ENCODE results near the gene ZNF862. TPM values are rescaled to one million over a fixed set of nuclear protein-coding genes. Genes with fewer than 3 reads are reported as not detected.

Gene ZNF862
- total RNA-seq, 2 donors from 2014 or later, result 8.3 to 15.6 TPM

- no peak overlapping the region for H3K4me3 ChIP-seq (ENCODE audit: low read length)
- DNase-seq, result peak; percentile 46
- no peaks in the 10 kb centered on the region for H3K36me3 Mint-ChIP-seq (ENCODE audit: low read depth)
- WGBS, 2 experiments (ENCODE audit: insufficient coverage in 1 of 2, insufficient read length in 1 of 2), result 67 to 77% methylated on average over 1 to 4 of the region's 4 CpGs
- no peaks in the 10 kb centered on the region for H3K27me3 ChIP-seq (ENCODE audit: control insufficient read depth, insufficient read depth, low read length, poor library complexity, severe bottlenecking)
- peaks cover 6% of the 10 kb centered on the region for H3K4me1 ChIP-seq (ENCODE audit: control insufficient read depth, insufficient read depth, low read length)
- H3K27ac Mint-ChIP-seq, result no peak overlapping the region
- H3K36me3 ChIP-seq (ENCODE audit: control insufficient read depth, insufficient read depth, low read length), result no peaks in the 10 kb centered on the region
- no peak overlapping the region for H3K27ac ChIP-seq (ENCODE audit: low read depth, low read length)
- no peak for TF ChIP-seq CTCF (conservative IDR thresholded peaks at IDR 0.05)
- H3K27me3 Mint-ChIP-seq (ENCODE audit: insufficient read depth), result no peaks in the 10 kb centered on the region
- peaks cover 16% of the 10 kb centered on the region for H3K4me1 Mint-ChIP-seq
- no peak overlapping the region for H3K9ac ChIP-seq (ENCODE audit: extremely low read depth, low read length, poor library complexity, severe bottlenecking)
- no peaks in the 10 kb centered on the region for H3K9me3 ChIP-seq (ENCODE audit: control insufficient read depth, low read length)
- H3K9me3 Mint-ChIP-seq, result no peaks in the 10 kb centered on the region
- H3K4me3 Mint-ChIP-seq, result no peak overlapping the region
Measured at GRCh38 chr7:149884016-149884415, 45.8 kb downstream of the ZNF862 start.

- Mint-ChIP-seq H3K27me3 (ENCODE audit: insufficient read depth) (no peaks in the 10 kb centered on the region), H3K9me3 (no peaks in the 10 kb centered on the region), H3K4me3 (no peak overlapping the region), H3K4me1 (peaks cover 16% of the 10 kb centered on the region), H3K36me3 (ENCODE audit: low read depth) (no peaks in the 10 kb centered on the region), H3K27ac (no peak overlapping the region)
- WGBS, 2 experiments (ENCODE audit: insufficient coverage in 1 of 2, insufficient read length in 1 of 2), result 98% methylated on average over 2 of the region's 2 CpGs; no CpG with 5 or more reads in 1 of the 2 experiments
- H3K36me3 ChIP-seq (ENCODE audit: control insufficient read depth, insufficient read depth, low read length), result no peaks in the 10 kb centered on the region
- DNase-seq, result peak; percentile 29
- no peak overlapping the region for H3K27ac ChIP-seq (ENCODE audit: low read depth, low read length)
- no peak overlapping the region for H3K9ac ChIP-seq (ENCODE audit: extremely low read depth, low read length, poor library complexity, severe bottlenecking)
- peaks cover 6% of the 10 kb centered on the region for H3K4me1 ChIP-seq (ENCODE audit: control insufficient read depth, insufficient read depth, low read length)
- H3K27me3 ChIP-seq (ENCODE audit: control insufficient read depth, insufficient read depth, low read length, poor library complexity, severe bottlenecking), result no peaks in the 10 kb centered on the region
- no peak overlapping the region for H3K4me3 ChIP-seq (ENCODE audit: low read length)
- no peak for TF ChIP-seq CTCF (conservative IDR thresholded peaks at IDR 0.05)
- no peaks in the 10 kb centered on the region for H3K9me3 ChIP-seq (ENCODE audit: control insufficient read depth, low read length)
Measured at GRCh38 chr7:149884541-149884940, 46.4 kb downstream of the ZNF862 start.

- Mint-ChIP-seq H3K9me3 (no peaks in the 10 kb centered on the region), H3K27ac (peak overlapping the region; percentile 81), H3K36me3 (ENCODE audit: low read depth) (no peaks in the 10 kb centered on the region), H3K4me3 (no peak overlapping the region), H3K4me1 (peaks cover 16% of the 10 kb centered on the region), H3K27me3 (ENCODE audit: insufficient read depth) (no peaks in the 10 kb centered on the region)
- TF ChIP-seq CTCF (conservative IDR thresholded peaks at IDR 0.05), result no peak
- H3K9me3 ChIP-seq (ENCODE audit: control insufficient read depth, low read length), result no peaks in the 10 kb centered on the region
- H3K27me3 ChIP-seq (ENCODE audit: control insufficient read depth, insufficient read depth, low read length, poor library complexity, severe bottlenecking), result no peaks in the 10 kb centered on the region
- H3K4me1 ChIP-seq (ENCODE audit: control insufficient read depth, insufficient read depth, low read length), result peaks cover 6% of the 10 kb centered on the region
- no peak overlapping the region for H3K4me3 ChIP-seq (ENCODE audit: low read length)
- WGBS, 2 experiments (ENCODE audit: insufficient coverage in 1 of 2, insufficient read length in 1 of 2), result 41 to 69% methylated on average over 7 to 13 of the region's 13 CpGs
- DNase-seq, result peak; percentile 81
- no peak overlapping the region for H3K27ac ChIP-seq (ENCODE audit: low read depth, low read length)
- no peak overlapping the region for H3K9ac ChIP-seq (ENCODE audit: extremely low read depth, low read length, poor library complexity, severe bottlenecking)
- H3K36me3 ChIP-seq (ENCODE audit: control insufficient read depth, insufficient read depth, low read length), result no peaks in the 10 kb centered on the region
Measured at GRCh38 chr7:149885191-149886017, 47.2 kb downstream of the ZNF862 start.

All from endodermal cell (in vitro differentiated cells).